OCI-LY1 (cell line): ENCODE results near the gene RAI1.

Source experiments
- CTCF ChIP-seq: fragments of 200-600 bp; sonication (generic), shearing (Covaris generic); IDR thresholded peaks from 2 replicates; pipeline ENCODE4 v1.5.1; 2017; ENCODE audit warnings: mild to moderate bottlenecking, antibody characterized with exemption, low read length, moderate library complexity, mixed read lengths
- EZH2 ChIP-seq: fragments of 200-600 bp; sonication (generic), shearing (Covaris generic); IDR thresholded peaks from 2 replicates; pipeline ENCODE4 v1.8.0; 2017; ENCODE audit warnings: borderline replicate concordance, mixed run types, mild to moderate bottlenecking, antibody characterized with exemption, low read length, moderate library complexity, mixed read lengths

GRCh38 chr17:17744116-17744515 lies 62.9 kb downstream of the RAI1 start:
- TF ChIP-seq CTCF (no peak), EZH2 (no peak)
